Stromal cell of bone marrow (primary cell): ENCODE results near the gene FAM98B.
A peak's percentile ranks its signal among the peaks of the same experiment; 100 is the strongest.

ENCODE experiments used
- DNase-seq: peaks from one replicate; pipeline ENCODE4 v3.0.0-alpha.2; 2012; ENCODE audit warnings: low read depth

The FAM98B gene

DNA sequence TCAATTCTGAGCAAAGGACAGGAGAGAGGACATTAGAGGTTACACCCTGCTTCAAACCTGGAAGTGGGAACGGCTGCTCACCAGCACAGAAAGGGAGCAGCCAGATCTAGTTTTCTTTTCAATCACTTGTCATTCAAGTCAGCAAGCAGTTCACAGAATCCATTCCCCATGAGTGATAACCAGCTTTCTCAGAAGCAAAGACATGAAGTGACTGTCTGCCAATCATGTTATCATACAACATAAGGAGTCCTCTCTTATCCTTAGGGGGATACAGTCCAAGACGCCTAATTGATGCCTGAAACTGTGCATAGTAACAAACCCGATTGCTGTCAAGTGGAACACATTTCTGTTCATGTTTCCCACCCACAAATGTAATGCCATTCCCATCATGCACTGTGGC is 54.7 kb downstream of the FAM98B start:
- no peak for DNase-seq

DNA sequence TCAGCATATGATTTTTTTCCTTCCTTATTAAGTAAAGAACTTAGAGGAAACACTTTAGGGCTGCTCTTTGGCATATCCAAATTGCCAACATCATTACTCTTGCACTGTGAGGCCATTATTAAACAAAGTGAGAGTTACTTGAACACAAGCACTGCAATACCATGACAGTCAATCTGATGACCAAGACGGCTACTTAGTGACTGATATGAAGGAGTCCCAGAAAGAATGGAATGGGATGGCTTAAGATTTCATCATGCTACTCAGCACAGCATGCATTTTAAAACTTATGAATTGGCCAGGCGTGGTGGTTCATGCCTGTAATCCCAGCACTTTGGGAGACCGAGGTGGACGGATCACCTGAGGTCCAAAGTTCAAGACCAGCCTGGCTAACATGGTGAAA is 55.2 kb downstream of the FAM98B start:
- DNase-seq: no peak

DNA sequence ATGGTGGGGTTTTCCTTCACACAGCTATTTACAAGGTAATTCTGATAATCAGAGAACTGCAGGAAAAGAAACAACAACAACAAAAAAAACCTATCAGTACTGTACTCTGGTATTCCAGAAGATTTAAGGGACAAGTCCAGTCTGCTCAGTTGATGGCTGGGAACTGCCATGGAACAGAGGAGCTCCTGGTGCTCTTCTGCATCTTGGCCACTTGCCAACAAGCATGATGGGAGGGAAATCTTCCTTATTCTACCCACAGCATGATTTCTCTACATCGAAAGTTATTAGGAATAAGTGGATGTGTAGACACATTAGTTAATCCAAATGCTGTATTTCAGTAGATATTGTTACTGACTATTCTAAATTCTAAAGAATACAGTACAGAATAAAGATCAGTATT is 59.0 kb downstream of the FAM98B start:
- no peak for DNase-seq

DNA sequence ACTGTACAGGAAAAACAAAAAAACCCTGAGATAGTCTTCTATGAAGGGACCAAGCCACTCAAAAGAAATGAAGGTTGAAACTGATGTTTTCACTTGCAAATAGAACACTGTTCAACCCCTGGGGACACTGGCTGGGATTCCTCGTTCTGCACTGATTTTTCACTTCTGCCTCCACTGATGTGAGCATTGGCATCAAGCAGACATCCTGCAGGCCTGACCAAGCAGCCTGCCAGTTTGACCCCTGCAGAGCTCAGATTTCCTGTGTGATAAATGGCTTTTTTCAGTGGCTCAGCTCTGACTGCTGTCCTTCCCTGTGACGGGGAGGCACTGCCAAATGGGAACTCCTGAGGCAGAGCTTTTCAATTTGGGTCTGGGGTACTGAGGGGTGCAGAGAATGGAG is 60.7 kb downstream of the FAM98B start:
- DNase-seq: no peak

GRCh38 chr15:38516626-38517025 is 62.7 kb downstream of the FAM98B start:
- DNase-seq: no peak

GRCh38 chr15:38517312-38517975 is 63.5 kb downstream of the FAM98B start:
- no peak for DNase-seq

GRCh38 chr15:38518084-38518483 is 64.2 kb downstream of the FAM98B start:
- DNase-seq: no peak

DNA sequence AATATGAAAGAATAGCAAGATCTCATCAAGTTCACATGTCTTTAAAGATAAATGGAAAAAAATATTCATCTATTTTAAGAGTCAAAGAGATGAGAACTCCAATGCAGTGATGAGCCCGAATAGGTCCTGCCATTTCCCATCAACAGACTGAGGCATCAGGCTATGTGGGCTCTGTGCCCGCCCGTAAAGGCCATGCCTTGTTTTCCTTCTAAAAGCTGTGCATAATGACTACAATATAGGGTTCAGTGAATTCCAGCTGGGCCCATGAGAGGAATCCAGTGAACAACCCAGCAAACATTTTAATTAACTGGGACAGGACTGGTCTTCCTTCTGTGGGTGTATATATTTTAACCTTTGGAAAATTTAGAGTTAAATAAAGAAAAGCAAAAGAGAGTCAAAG is 66.1 kb downstream of the FAM98B start:
- DNase-seq: no peak

GRCh38 chr15:38521316-38521715 is 67.4 kb downstream of the FAM98B start:
- no peak for DNase-seq

DNA sequence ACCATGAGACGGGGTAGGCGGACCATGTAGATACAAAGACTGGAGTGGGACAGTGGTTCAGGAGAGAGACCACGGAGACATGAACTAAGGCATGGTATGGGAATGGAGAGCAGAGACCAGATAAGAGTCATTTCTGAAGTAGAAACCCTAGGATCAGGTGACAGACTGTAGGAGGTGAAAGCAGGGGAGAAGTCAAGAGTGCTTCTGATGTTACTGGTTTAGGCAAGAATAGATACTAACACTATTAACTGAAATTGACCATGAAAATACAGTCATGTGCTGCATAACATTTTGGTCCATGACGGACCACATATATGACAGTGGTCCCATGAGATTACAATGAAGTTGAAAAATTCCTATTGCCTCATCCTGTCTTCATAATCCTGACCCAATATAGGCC is 69.0 kb downstream of the FAM98B start:
- DNase-seq: no peak

GRCh38 chr15:38524156-38524555 is 70.2 kb downstream of the FAM98B start:
- no peak for DNase-seq

DNA sequence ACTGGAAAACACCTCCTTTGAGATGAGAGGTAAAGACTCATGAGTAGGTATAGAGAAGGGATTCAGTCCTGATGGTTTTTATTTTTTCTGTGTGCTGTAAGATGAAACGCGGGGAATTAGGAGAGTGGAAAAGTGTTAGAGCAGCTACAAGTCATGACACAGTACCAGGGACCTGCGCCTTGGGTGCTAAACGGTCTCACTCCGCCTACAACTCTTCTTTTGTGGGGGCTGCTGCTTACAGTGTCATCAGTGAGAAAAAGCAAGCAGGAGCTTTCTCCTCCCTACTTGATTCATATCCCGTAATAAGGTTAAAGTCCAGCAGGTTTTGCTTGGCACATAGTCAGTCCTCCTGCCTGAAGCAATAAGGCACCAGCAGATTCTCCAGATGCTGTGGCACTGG is 71.6 kb downstream of the FAM98B start:
- DNase-seq: no peak

GRCh38 chr15:38526158-38526557 is 72.2 kb downstream of the FAM98B start:
- no peak for DNase-seq

- DNase-seq: peak; percentile 62
Observed at GRCh38 chr15:38528294-38528693, 74.4 kb downstream of the FAM98B start.

GRCh38 chr15:38530113-38530512 is 76.2 kb downstream of the FAM98B start:
- no peak for DNase-seq

DNA sequence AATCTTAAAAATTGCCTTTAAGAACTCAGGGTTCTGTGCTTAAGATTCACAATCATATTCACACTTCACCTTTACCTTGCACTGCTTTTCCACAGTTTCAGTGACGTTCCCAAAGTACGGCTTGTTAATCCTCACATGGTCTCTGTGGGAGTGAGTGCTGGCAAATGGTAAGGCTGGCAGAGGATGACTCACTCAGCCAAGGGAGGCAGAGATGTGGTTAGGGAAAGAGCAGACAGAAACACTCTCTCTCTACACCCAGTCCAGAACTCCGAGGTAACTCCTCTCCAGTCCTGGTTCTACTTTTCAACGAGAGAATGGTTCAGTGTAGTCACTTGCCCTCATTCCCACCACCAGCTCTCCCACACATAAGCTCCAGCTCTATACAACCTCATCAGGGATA is 77.6 kb downstream of the FAM98B start:
- peak; percentile 62 for DNase-seq

GRCh38 chr15:38532728-38533127 is 78.8 kb downstream of the FAM98B start:
- DNase-seq: no peak

GRCh38 chr15:38533416-38533915 is 79.5 kb downstream of the FAM98B start:
- DNase-seq: no peak

- DNase-seq: no peak
Observed at GRCh38 chr15:38533926-38534325, 80.0 kb downstream of the FAM98B start.

DNA sequence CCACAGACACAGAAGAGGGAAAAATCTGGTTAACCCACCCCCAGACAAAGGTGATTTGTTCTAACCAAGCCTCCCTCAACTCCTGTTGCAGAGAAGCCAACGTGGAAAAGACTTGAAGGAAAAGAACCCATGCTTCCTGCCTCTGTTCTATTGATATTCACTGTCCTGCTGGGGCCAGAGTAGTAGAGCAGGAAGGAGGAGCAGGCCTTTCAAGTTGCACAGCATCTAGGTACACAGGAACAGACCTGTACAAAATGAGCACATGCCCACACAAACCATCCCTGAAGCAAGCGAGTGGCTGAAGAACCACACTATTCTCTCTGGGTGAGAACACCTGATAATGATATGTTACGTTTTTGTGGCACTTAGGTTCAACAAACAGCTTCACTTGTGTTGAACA is 80.8 kb downstream of the FAM98B start:
- no peak for DNase-seq

DNA sequence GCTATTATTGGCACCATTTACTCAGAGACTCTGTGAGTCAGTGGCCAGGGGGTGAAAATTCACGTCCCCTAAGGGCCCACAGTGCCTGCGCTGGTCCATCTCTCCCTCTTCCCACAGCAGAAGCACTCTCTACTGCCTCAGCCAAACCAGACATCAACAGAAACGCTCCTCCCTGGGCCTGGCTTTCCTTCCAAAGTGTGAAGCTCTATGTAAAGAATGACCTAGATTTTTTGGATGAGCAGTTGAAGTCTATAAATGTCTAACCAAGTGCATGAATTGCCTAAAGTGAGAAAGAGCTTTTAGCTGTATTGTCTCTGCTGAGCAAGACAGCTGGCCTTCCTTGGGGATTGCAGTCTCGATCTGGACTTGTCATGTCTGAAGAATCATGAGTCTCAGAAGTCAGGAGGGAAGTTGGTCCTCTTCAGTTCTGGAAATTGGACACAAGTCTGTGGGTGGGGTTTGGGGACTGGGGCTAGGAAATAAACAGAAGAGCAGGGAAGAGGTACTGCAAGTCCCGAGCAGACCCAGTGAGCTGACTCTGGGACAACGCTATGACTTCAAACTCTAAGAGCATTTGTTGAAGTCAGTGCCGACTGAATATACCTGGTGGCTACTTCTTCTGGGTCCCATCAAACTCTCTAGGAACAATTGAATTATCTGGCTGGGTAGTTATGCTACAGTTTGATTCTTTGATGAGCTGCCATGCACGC is 81.7 kb downstream of the FAM98B start:
- DNase-seq: peak; percentile 77

DNA sequence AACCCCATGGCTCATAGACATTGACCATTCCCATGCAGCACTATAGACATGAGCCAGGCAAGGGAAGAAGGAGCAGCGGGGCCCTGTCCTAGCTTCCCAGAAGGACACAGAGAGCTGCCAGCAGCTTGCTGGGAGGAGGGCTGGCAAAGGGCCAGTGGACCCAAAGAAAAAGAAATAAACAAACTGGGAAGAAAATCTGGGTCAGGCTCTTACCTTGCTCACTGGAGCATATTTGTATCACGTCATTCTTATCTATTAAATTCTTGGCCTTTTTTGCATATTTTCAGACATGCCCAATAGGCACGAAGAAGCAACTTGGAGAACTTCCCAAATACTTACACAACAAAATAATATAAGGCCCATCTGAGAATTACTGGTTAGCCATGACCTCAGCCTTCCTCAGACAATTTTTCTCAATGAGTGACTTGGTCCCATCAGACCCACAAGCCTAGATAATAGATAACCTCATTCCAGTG is 82.3 kb downstream of the FAM98B start:
- peak; percentile 82 for DNase-seq
